H1 (cell line): ENCODE measurements around the gene JAKMIP1. TPM values are rescaled to one million over a fixed set of nuclear protein-coding genes. Genes with fewer than 3 reads are reported as not detected.

Source experiments
- CTCF ChIA-PET: fragments of 300-600 bp; sonication (Branson Sonifier 250); formaldehyde crosslinking; loops from one replicate; lab custom pipeline; 2021; ENCODE audit not compliant: partially characterized antibody; lab: Charles Lee
- POLR2A ChIA-PET: fragments of 300-600 bp; sonication (Branson Sonifier 250); formaldehyde crosslinking; loops from one replicate; lab custom pipeline; 2021; ENCODE audit warnings: inconsistent platforms; ENCODE audit not compliant: partially characterized antibody; lab: Charles Lee
- DNase-seq, 2 experiments: peaks; one replicate each; pipeline versions ENCODE4 v3.0.0 to v3.0.0-alpha.2; 2010 to 2022; ENCODE audit warnings: low spot score in 2 of 2, low read depth in 1 of 2, mixed read lengths in 1 of 2
- FAIRE-seq: peaks from 2 replicates; lab custom pipeline; 2011; peaks lifted over from hg19 to GRCh38; lab: Jason Lieb, UNC
- H2AFZ ChIP-seq: 2 replicates; pipeline ENCODE4 v1.8.1; 2012; ENCODE audit warnings: low read length, inconsistent platforms
- H2AK5ac ChIP-seq: 2 replicates; pipeline ENCODE4 v1.6.1; 2013; ENCODE audit warnings: low read depth, low read length
- H2BK120ac ChIP-seq: replicated peaks from 2 replicates; pipeline ENCODE3; 2013; ENCODE audit warnings: low read depth, low read length, inconsistent platforms
- H2BK12ac ChIP-seq: 2 replicates; pipeline ENCODE4 v1.6.1; 2013; ENCODE audit warnings: low read depth, low read length
- H2BK15ac ChIP-seq: 2 replicates; pipeline ENCODE4 v1.6.1; 2013; ENCODE audit warnings: low read length
- H2BK20ac ChIP-seq: 2 replicates; pipeline ENCODE4 v1.6.1; 2013; ENCODE audit warnings: low read length
- H2BK5ac ChIP-seq: 2 replicates; pipeline ENCODE4 v1.6.1; 2013; ENCODE audit warnings: low read depth, low read length
- H3K14ac ChIP-seq: 2 replicates; pipeline ENCODE4 v1.6.1; 2013; ENCODE audit warnings: inconsistent platforms; ENCODE audit not compliant: insufficient read length
- H3K18ac ChIP-seq: 2 replicates; pipeline ENCODE4 v1.6.1; 2013; ENCODE audit warnings: low read length; ENCODE audit errors: extremely low read depth
- H3K23ac ChIP-seq: 2 replicates; pipeline ENCODE4 v1.6.1; 2013; ENCODE audit warnings: inconsistent platforms; ENCODE audit not compliant: insufficient read length
- H3K23me2 ChIP-seq: 2 replicates; pipeline ENCODE4 v1.6.1; 2013; ENCODE audit warnings: low read depth, low read length
- H3K27ac ChIP-seq: 2 replicates; pipeline ENCODE4 v1.6.1; 2011; ENCODE audit warnings: low read depth, low read length, inconsistent platforms
- H3K27me3 ChIP-seq, 4 experiments: replicated peaks in 1 of 4; 1 replicate in 1 of 4; 2 replicates in 3 of 4; pipeline versions ENCODE4 v1.6.1 to v1.8.1; 2011 to 2013; ENCODE audit warnings: low read length in 3 of 4, mild to moderate bottlenecking in 3 of 4, inconsistent platforms in 2 of 4, mixed read lengths in 2 of 4, moderate library complexity in 1 of 4; ENCODE audit not compliant: control insufficient read depth in 3 of 4, insufficient read depth in 3 of 4; ENCODE audit errors: extremely low read depth in 1 of 4
- H3K36me3 ChIP-seq, 4 experiments: 2 replicates each; pipeline versions ENCODE4 v1.6.1 to v1.8.1; 2011 to 2013; ENCODE audit warnings: mild to moderate bottlenecking in 4 of 4, low read length in 3 of 4, moderate library complexity in 2 of 4, control low read depth in 1 of 4, inconsistent platforms in 1 of 4; ENCODE audit not compliant: insufficient read depth in 4 of 4, control insufficient read depth in 2 of 4
- H3K4ac ChIP-seq: replicated peaks from 2 replicates; pipeline ENCODE3; 2013; ENCODE audit warnings: low read length, low read depth, mixed read lengths, inconsistent platforms; ENCODE audit not compliant: insufficient read length
- H3K4me1 ChIP-seq, 4 experiments: replicated peaks in 1 of 4; 1 replicate in 1 of 4; 2 replicates in 3 of 4; pipeline versions ENCODE4 v1.6.1 to v1.8.1; 2011 to 2013; ENCODE audit warnings: low read length in 3 of 4, inconsistent platforms in 2 of 4, mixed read lengths in 1 of 4; ENCODE audit not compliant: insufficient read depth in 4 of 4, control insufficient read depth in 3 of 4
- H3K4me2 ChIP-seq, 2 experiments: 2 replicates each; pipeline versions ENCODE4 v1.6.1 to v1.8.1; 2011 to 2013; ENCODE audit warnings: low read depth in 2 of 2, low read length in 2 of 2, control low read depth in 1 of 2, inconsistent platforms in 1 of 2, mild to moderate bottlenecking in 1 of 2; ENCODE audit not compliant: insufficient read depth in 1 of 2
- H3K4me3 ChIP-seq, 4 experiments: fragments of 200-600, 300-600 bp in 1 of 4; sonication (generic), shearing (Covaris generic), sonication (Bioruptor Twin) in 1 of 4; 2 replicates each; pipeline versions ENCODE4 v1.5.1 to v1.8.1; 2011 to 2016; ENCODE audit warnings: low read length in 4 of 4, low read depth in 3 of 4, control low read depth in 2 of 4, inconsistent platforms in 2 of 4, mild to moderate bottlenecking in 2 of 4, mixed read lengths in 1 of 4, moderate library complexity in 1 of 4; ENCODE audit not compliant: insufficient read depth in 2 of 4; ENCODE audit errors: extremely low read depth in 1 of 4
- H3K56ac ChIP-seq: replicated peaks from 2 replicates; pipeline ENCODE3; 2013; ENCODE audit warnings: low read depth, mild to moderate bottlenecking, mixed read lengths, low read length, inconsistent platforms; ENCODE audit not compliant: insufficient read length
- H3K79me1 ChIP-seq: 2 replicates; pipeline ENCODE4 v1.6.1; 2013; ENCODE audit warnings: low read depth, low read length, control low read depth
- H3K79me2 ChIP-seq, 2 experiments: 2 replicates each; pipeline versions ENCODE4 v1.6.1 to v1.8.1; 2012 to 2013; ENCODE audit warnings: low read length in 2 of 2, mild to moderate bottlenecking in 2 of 2, inconsistent platforms in 1 of 2; ENCODE audit not compliant: insufficient read depth in 2 of 2, control insufficient read depth in 1 of 2
- H3K9ac ChIP-seq, 4 experiments: replicated peaks in 1 of 4; 1 replicate in 1 of 4; 2 replicates in 3 of 4; pipeline versions ENCODE4 v1.6.1 to v1.8.1; 2011 to 2013; ENCODE audit warnings: low read depth in 3 of 4, low read length in 3 of 4, control low read depth in 2 of 4, mild to moderate bottlenecking in 2 of 4, moderate library complexity in 2 of 4, inconsistent platforms in 1 of 4; ENCODE audit errors: extremely low read depth in 1 of 4
- H3K9me3 ChIP-seq, 2 experiments: 2 replicates each; pipeline versions ENCODE4 v1.6.1 to v1.8.1; 2012 to 2013; ENCODE audit warnings: mild to moderate bottlenecking in 2 of 2, moderate library complexity in 2 of 2, control low read depth in 1 of 2, inconsistent platforms in 1 of 2, low read depth in 1 of 2, low read length in 1 of 2, mixed read lengths in 1 of 2; ENCODE audit not compliant: insufficient read depth in 2 of 2
- H4K20me1 ChIP-seq, 2 experiments: replicated peaks in 1 of 2; 2 replicates each; pipeline versions ENCODE3 to v1.8.1; 2011 to 2013; ENCODE audit warnings: inconsistent platforms in 2 of 2, low read length in 2 of 2, mild to moderate bottlenecking in 1 of 2; ENCODE audit not compliant: insufficient read depth in 2 of 2, control insufficient read depth in 1 of 2
- H4K5ac ChIP-seq: 2 replicates; pipeline ENCODE4 v1.6.1; 2013; ENCODE audit warnings: low read length, low read depth, mixed read lengths, inconsistent platforms; ENCODE audit not compliant: insufficient read length
- H4K8ac ChIP-seq: 2 replicates; pipeline ENCODE4 v1.8.0; 2013; ENCODE audit warnings: mild to moderate bottlenecking, moderate library complexity, low read length, inconsistent platforms; ENCODE audit not compliant: insufficient read depth; ENCODE audit errors: extremely low read depth
- H4K91ac ChIP-seq: replicated peaks from 2 replicates; pipeline ENCODE3; 2013; ENCODE audit warnings: low read length, mixed read lengths, inconsistent platforms; ENCODE audit not compliant: insufficient read length
- KDM1A ChIP-seq: fragments of 200-600, 300-600 bp; sonication (generic); IDR thresholded peaks from 2 replicates; pipeline ENCODE4 v1.7.1; 2016; ENCODE audit warnings: mild to moderate bottlenecking, low read length, borderline replicate concordance
- TBP ChIP-seq: IDR thresholded peaks from 2 replicates; pipeline ENCODE4 v1.6.1; 2011; ENCODE audit warnings: low read depth, low read length, improper control_type of control experiment
- WGBS, 2 experiments: shearing (Covaris generic) in 1 of 2; methylation state at CpG; one replicate each; pipeline versions ENCODE4 v1.1.6 to v1.1.7; 2013 to 2015; ENCODE audit warnings: low lambda C conversion rate in 2 of 2, mixed read lengths in 2 of 2, inconsistent platforms in 1 of 2, low coverage in 1 of 2, missing lambda C conversion rate in 1 of 2; ENCODE audit not compliant: insufficient replicate concordance in 2 of 2, insufficient coverage in 1 of 2, insufficient read length in 1 of 2; ENCODE audit errors: extremely low coverage in 1 of 2, missing lambda C conversion rate in 1 of 2; 5-methylcytosine and 5-hydroxymethylcytosine counted together
- polyA plus RNA-seq, 7 experiments: library from polyadenylated mRNA; depleted of rRNA in 3 of 7; stranded (reverse) in 5 of 7; unstranded in 2 of 7; fragments of >200 nt in 5 of 7; fragments of 200-250 nt in 2 of 7; gene quantifications; 1 replicate in 5 of 7; 2 replicates in 1 of 7; 4 replicates in 1 of 7; pipeline versions ENCODE4 v1.2.1 to v1.2.3, GENCODE V29; 2011 to 2013; ENCODE audit warnings: missing spikeins in 2 of 7, mixed read lengths in 2 of 7
- total RNA-seq: library from RNA; stranded (reverse); fragmentation: NEBNext Ultra II Directional; extraction: Animal tissue kit (Norgen Biotek cat#: 25700); gene quantifications from 2 replicates; pipeline ENCODE4 v1.2.1, GENCODE V29; 2021

JAKMIP1 gene
- total and polyA plus RNA-seq, 2 of the 8 experiments (the other 6 are each of a cell fraction or from before 2014, with no cell fraction given), result 2.5 to 4.4 TPM

- H2BK120ac ChIP-seq, result no peak overlapping the region
- H3K27ac ChIP-seq, result no peak overlapping the region
- H3K9ac ChIP-seq, result no peak overlapping the region
- no peak overlapping the region for H4K5ac ChIP-seq
- H3K4ac ChIP-seq, result no peak overlapping the region
- no peaks in the 10 kb centered on the region for H4K20me1 ChIP-seq
- 70% methylated on average over 4 of the region's 4 CpGs; no CpG with 5 or more reads in 1 of the 2 experiments for WGBS, 2 experiments
- H3K79me1 ChIP-seq, result no peaks in the 10 kb centered on the region
- ChIA-PET CTCF (interaction anchor here (0.9 to 6.7 kb wide), 7 partner anchors 8 to 218 kb away, joined by 3 to 64 read pairs (median 7); partner anchors contain the start of gene C4orf50), POLR2A (no interaction called here)
- peaks cover 0 to 9% (median 3%) of the 10 kb centered on the region in 4 experiments; a peak in 5 of 7 replicates for H3K4me1 ChIP-seq
- no peak for DNase-seq
- H3K23me2 ChIP-seq, result peaks cover under 1% of the 10 kb centered on the region; the same call in 1 of the 2 replicates
- no peak overlapping the region for H3K23ac ChIP-seq
- H3K36me3 ChIP-seq, result no peaks in the 10 kb centered on the region
- no peaks in the 10 kb centered on the region; a peak in 1 of 7 replicates for H3K27me3 ChIP-seq
- no peak overlapping the region for H4K91ac ChIP-seq
- no peak overlapping the region for H3K14ac ChIP-seq
- H2AK5ac ChIP-seq, result no peak overlapping the region
- no peak overlapping the region for H2AFZ ChIP-seq
- no peak overlapping the region for H4K8ac ChIP-seq
- H3K9me3 ChIP-seq, result no peaks in the 10 kb centered on the region
- no peak overlapping the region for H3K4me2 ChIP-seq
- H3K18ac ChIP-seq, result no peak overlapping the region
- H2BK12ac ChIP-seq, result no peak overlapping the region
- H2BK20ac ChIP-seq, result no peak overlapping the region
- no peak overlapping the region for H2BK5ac ChIP-seq
- H2BK15ac ChIP-seq, result no peak overlapping the region
- FAIRE-seq, result no peak
- no peak overlapping the region for H3K4me3 ChIP-seq
- H3K79me2 ChIP-seq, result no peaks in the 10 kb centered on the region
- H3K56ac ChIP-seq, result no peak overlapping the region
- TF ChIP-seq TBP (no peak), KDM1A (peak; percentile 31; the same call in 1 of the 2 replicates)
These were observed 167.0 kb downstream of the JAKMIP1 start for GRCh38 chr4:6033381-6033780.
